ENCODE results near the gene MYCN. TPM values are rescaled to one million over a fixed set of nuclear protein-coding genes. Genes with fewer than 3 reads are reported as not detected.

MYCN gene
- total and polyA plus RNA-seq, 2 of the 4 experiments (the other 2 are of a cell fraction) = not detected

GRCh38 chr2:15986644-15987043, 46.3 kb downstream of the MYCN start:
- Histone ChIP-seq H2BK120ac (ENCODE audit: low read depth, low read length) (no peak overlapping the region), H3K36me3 (ENCODE audit: control insufficient read depth, insufficient read depth, low read length) (no peaks in the 10 kb centered on the region), H4K8ac (ENCODE audit: low read depth in 2 of 2, low read length in 2 of 2) (no peak overlapping the region), H4K91ac (ENCODE audit: insufficient read depth, low read depth, low read length) (no peak overlapping the region), H3K27ac (ENCODE audit: insufficient read depth, low read length) (no peak overlapping the region), H4K5ac (ENCODE audit: low read depth, low read length) (no peak overlapping the region), H3K23ac (ENCODE audit: low read depth, low read length) (no peak overlapping the region), H3K79me1 (ENCODE audit: low read depth in 1 of 2, low read length in 2 of 2) (no peaks in the 10 kb centered on the region), H3K4ac (ENCODE audit: low read depth, low read length) (no peak overlapping the region), H2AFZ (replicated peaks; ENCODE audit: low read length, poor library complexity) (no peak overlapping the region), H3K9me1 (ENCODE audit: insufficient read depth, low read length) (no peaks in the 10 kb centered on the region), H2BK20ac (ENCODE audit: low read depth, low read length) (no peak overlapping the region), H3K9me3 (ENCODE audit: control insufficient read depth, insufficient read depth, low read length) (peaks cover 48% of the 10 kb centered on the region), H3K9ac (ENCODE audit: low read depth, low read length) (no peak overlapping the region), H4K20me1 (ENCODE audit: insufficient read depth, low read length) (no peaks in the 10 kb centered on the region), H3K4me3 (ENCODE audit: insufficient read depth, low read depth, low read length) (no peak overlapping the region), H3K4me1 (ENCODE audit: control insufficient read depth, insufficient read depth, low read length) (no peaks in the 10 kb centered on the region), H3K4me2 (ENCODE audit: low read depth, low read length) (no peak overlapping the region), H3K56ac (ENCODE audit: extremely low read depth, insufficient read depth, low read length) (no peak overlapping the region), H2AK9ac (replicated peaks; ENCODE audit: low read depth, low read length, poor library complexity) (no peak overlapping the region), H3K27me3 (ENCODE audit: control insufficient read depth, insufficient read depth, low read length) (no peaks in the 10 kb centered on the region), H2BK5ac (ENCODE audit: low read depth, low read length, poor library complexity, severe bottlenecking) (no peak overlapping the region), H2AK5ac (ENCODE audit: low read depth, low read length) (no peak overlapping the region), H3K14ac (replicated peaks; ENCODE audit: low read depth, low read length) (no peak overlapping the region), H2BK15ac (ENCODE audit: low read depth, low read length) (no peak overlapping the region), H3K18ac (ENCODE audit: low read depth, low read length) (no peak overlapping the region)
- DNase-seq (no peak), ATAC-seq (ENCODE audit: low read depth) (no peak)
- CTCF ChIA-PET = interaction anchor here (0.7 kb wide), 1 partner anchor 23 kb away, joined by 3 read pairs; no protein-coding TSS in a partner anchor
- no peak for TF ChIP-seq MAZ (IDR thresholded peaks at IDR 0.05; ENCODE audit: borderline replicate concordance, low read depth, low read length)
- BruUV-seq (replicated peaks) = no TSS peak
- POLR2A ChIA-PET (ENCODE audit: unreplicated experiment) = no interaction called here
- intact Hi-C loops (cut with micrococcal nuclease) = no loop called here
- no CpG with 5 or more reads among the region's 4 CpGs for WGBS, 2 experiments (ENCODE audit: extremely low coverage in 2 of 2, insufficient read length in 1 of 2)
- in situ Hi-C loops (cut with MboI; ENCODE audit: low sequenced_read_pairs) = no loop called here
- dilution Hi-C loops (cut with HindIII; ENCODE audit: low sequenced_read_pairs, unreplicated experiment) = no loop called here
